CD4-positive, CD25-positive, alpha-beta regulatory T cell (primary cell): ENCODE results near the gene RTN1. TPM values are rescaled to one million over a fixed set of nuclear protein-coding genes. Genes with fewer than 3 reads are reported as not detected.

Experiments
- ATAC-seq, 2 donors: fragments of 150-1000 bp; cut with Tn5 transposase; one replicate each; pipeline ENCODE4 v1.10.0; 2021; ENCODE audit warnings: low read depth in 2 of 2, moderate number of reproducible peaks in 2 of 2, moderate library complexity in 1 of 2
- DNase-seq, 3 donors: peaks; one replicate each; pipeline versions ENCODE4 v3.0.0 to v3.0.0-alpha.2; 2012 to 2022; ENCODE audit warnings: mixed read lengths in 1 of 3
- H3K27ac ChIP-seq: one replicate; pipeline ENCODE4 v1.7.0; 2013; ENCODE audit warnings: mild to moderate bottlenecking, low read length; ENCODE audit not compliant: insufficient read depth, poor library complexity, severe bottlenecking
- H3K27me3 ChIP-seq: one replicate; pipeline ENCODE4 v1.7.0; 2013; ENCODE audit warnings: low read length; ENCODE audit not compliant: control insufficient read depth, insufficient read depth
- H3K36me3 ChIP-seq: one replicate; pipeline ENCODE4 v1.7.0; 2013; ENCODE audit warnings: mild to moderate bottlenecking, low read length, moderate library complexity; ENCODE audit not compliant: control insufficient read depth, insufficient read depth
- H3K4me1 ChIP-seq: 2 replicates; pipeline ENCODE4 v1.7.0; 2013; ENCODE audit warnings: mild to moderate bottlenecking, low read length; ENCODE audit not compliant: insufficient read depth, control insufficient read depth, poor library complexity, severe bottlenecking
- H3K4me3 ChIP-seq: one replicate; pipeline ENCODE4 v1.7.0; 2013; ENCODE audit warnings: low read depth, mild to moderate bottlenecking, low read length, moderate library complexity
- H3K9me3 ChIP-seq, 2 experiments: 1 replicate in 1 of 2; 2 replicates in 1 of 2; pipeline ENCODE4 v1.7.0; 2013; ENCODE audit warnings: low read length in 2 of 2, mild to moderate bottlenecking in 1 of 2, moderate library complexity in 1 of 2; ENCODE audit not compliant: control insufficient read depth in 2 of 2
- H3K27ac Mint-ChIP-seq, 3 donors: one replicate each; pipeline ENCODE4 v1.8.0; 2020 to 2022; ENCODE audit warnings: mild to moderate bottlenecking in 3 of 3, mixed read lengths in 3 of 3, moderate library complexity in 2 of 3
- H3K27me3 Mint-ChIP-seq: one replicate; pipeline ENCODE4 v1.8.0; 2022; ENCODE audit warnings: mild to moderate bottlenecking, mixed read lengths
- H3K36me3 Mint-ChIP-seq: one replicate; pipeline ENCODE4 v1.8.0; 2020; ENCODE audit warnings: mixed read lengths
- H3K4me1 Mint-ChIP-seq, 4 donors: one replicate each; pipeline ENCODE4 v1.8.0; 2020 to 2022; ENCODE audit warnings: mixed read lengths in 4 of 4, mild to moderate bottlenecking in 1 of 4
- H3K4me3 Mint-ChIP-seq, 4 donors: one replicate each; pipeline ENCODE4 v1.8.0; 2020 to 2022; ENCODE audit warnings: mild to moderate bottlenecking in 4 of 4, mixed read lengths in 4 of 4, moderate library complexity in 3 of 4
- H3K9me3 Mint-ChIP-seq, 7 donors: one replicate each; pipeline ENCODE4 v1.8.0; 2020 to 2022; ENCODE audit warnings: mixed read lengths in 7 of 7, mild to moderate bottlenecking in 3 of 7, moderate library complexity in 2 of 7
- polyA plus RNA-seq, 4 donors: library from polyadenylated mRNA; unstranded; fragments of 300-500 nt; fragmentation: Illumina TruSeq; gene quantifications; one replicate each; pipeline ENCODE4 v1.2.3, GENCODE V29; 2021
- total RNA-seq: library from RNA; stranded (reverse); gene quantifications from one replicate; pipeline ENCODE4 v1.2.3, GENCODE V29; 2022

The RTN1 gene
- total RNA-seq: 0.42 TPM
- under 1 TPM in 1 of 4 donors, not detected in 3; 0.17 TPM for polyA plus RNA-seq

GRCh38 chr14:59870277-59871165 lies at the start of gene RTN1:
Gene RTN1, minus strand, starts transcription at chr14:59870776. Its CDS starts 146 bp downstream, at chr14:59870630.
- Histone ChIP-seq H3K27me3 (peaks cover 24% of the 10 kb centered on the region), H3K4me1 (peaks cover 8% of the 10 kb centered on the region), H3K4me3 (no peak within 1 kb of the TSS), H3K36me3 (no peaks in the 10 kb centered on the region), H3K9me3 (no peaks in the 10 kb centered on the region), H3K27ac (no peak within 1 kb of the TSS)
- H3K36me3 Mint-ChIP-seq: no peaks in the 10 kb centered on the region
- peak within 1 kb of the TSS in 3 of 4 donors; percentile 27 to 74 (median 66) for H3K4me3 Mint-ChIP-seq
- H3K9me3 Mint-ChIP-seq: peaks cover 0 to 5% (median 4%) of the 10 kb centered on the region in 7 donors
- peaks cover 71% of the 10 kb centered on the region for H3K27me3 Mint-ChIP-seq
- peaks cover 0 to 6% (median 1%) of the 10 kb centered on the region in 4 donors for H3K4me1 Mint-ChIP-seq
- DNase-seq: peak in 1 of 3 donors; percentile 19
- ATAC-seq: no peak
- H3K27ac Mint-ChIP-seq: no peak within 1 kb of the TSS

GRCh38 chr14:59920378-59920683 lies 49.8 kb upstream of the RTN1 start:
- no peaks in the 10 kb centered on the region for H3K36me3 Mint-ChIP-seq
- H3K27me3 ChIP-seq: peaks cover 21% of the 10 kb centered on the region
- peaks cover 0 to 6% (median 1%) of the 10 kb centered on the region in 4 donors for H3K4me1 Mint-ChIP-seq
- no peak overlapping the region for H3K27ac ChIP-seq
- DNase-seq (no peak), ATAC-seq (no peak)
- no peak overlapping the region for H3K27ac Mint-ChIP-seq
- no peaks in the 10 kb centered on the region for H3K9me3 ChIP-seq
- H3K4me1 ChIP-seq: peaks cover 7% of the 10 kb centered on the region
- no peaks in the 10 kb centered on the region for H3K36me3 ChIP-seq
- H3K27me3 Mint-ChIP-seq: peaks cover 50% of the 10 kb centered on the region
- H3K4me3 Mint-ChIP-seq: peak overlapping the region in 2 of 4 donors; percentile 16 to 61
- H3K4me3 ChIP-seq: no peak overlapping the region
- H3K9me3 Mint-ChIP-seq: peaks cover 0 to 7% (median 0%) of the 10 kb centered on the region in 7 donors

DNA sequence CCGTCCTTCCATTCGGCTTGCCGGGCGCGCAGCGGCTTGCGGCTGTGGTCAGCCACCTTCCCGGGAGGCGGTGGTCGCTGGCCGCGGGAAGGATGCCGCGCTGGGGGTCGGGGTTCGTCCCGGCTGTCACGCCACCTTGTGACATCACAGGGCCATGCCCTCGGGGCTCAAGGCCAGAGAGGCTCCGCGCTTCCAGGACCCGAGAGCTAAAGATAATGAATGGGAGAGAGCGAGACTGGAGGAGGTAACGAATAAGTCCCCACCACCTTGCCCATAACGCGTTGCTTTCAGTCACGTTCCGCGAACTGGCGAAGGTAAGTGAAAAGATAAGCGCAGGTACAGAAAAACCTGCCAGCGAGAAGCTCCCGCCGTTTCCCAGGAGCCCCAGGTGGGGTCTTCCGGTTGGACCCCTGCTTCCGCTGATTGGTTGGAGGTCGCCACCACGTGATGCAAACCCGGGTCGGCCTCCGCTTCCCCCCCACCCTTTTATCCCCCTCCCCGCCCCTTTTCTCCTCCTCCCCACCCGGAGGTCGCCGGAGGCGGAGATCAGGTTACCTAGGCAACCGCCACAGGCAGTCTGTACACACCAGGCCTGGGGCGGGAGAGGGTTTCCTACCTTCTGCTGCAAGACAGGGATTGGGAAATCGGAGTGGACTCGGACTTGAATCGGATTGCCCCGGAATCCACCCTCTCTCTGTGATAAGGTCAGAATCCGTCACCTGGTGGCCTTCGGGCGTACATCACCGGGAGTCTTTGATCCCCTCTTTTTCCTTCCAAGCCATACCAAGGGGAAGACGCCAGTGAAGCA lies 49.2 kb upstream of the RTN1 start, which contains the start of gene LRRC9:
LRRC9 (plus strand) TSS at position 575 of the 808 bp plus-strand sequence.
- DNase-seq: peak in 1 of 3 donors; percentile 7
- peak in 1 of 2 donors; percentile 31 for ATAC-seq
- Histone ChIP-seq H3K4me3 (peak within 1 kb of the TSS; percentile 43), H3K36me3 (no peaks in the 10 kb centered on the region), H3K27me3 (peaks cover 21% of the 10 kb centered on the region), H3K4me1 (peaks cover 7% of the 10 kb centered on the region), H3K27ac (no peak within 1 kb of the TSS), H3K9me3 (no peaks in the 10 kb centered on the region)
- H3K9me3 Mint-ChIP-seq: peaks cover 0 to 7% (median 0%) of the 10 kb centered on the region in 7 donors
- H3K4me1 Mint-ChIP-seq: peaks cover 0 to 6% (median 1%) of the 10 kb centered on the region in 4 donors
- peaks cover 47% of the 10 kb centered on the region for H3K27me3 Mint-ChIP-seq
- H3K36me3 Mint-ChIP-seq: no peaks in the 10 kb centered on the region
- H3K4me3 Mint-ChIP-seq: peak within 1 kb of the TSS in 2 of 4 donors; percentile 69 to 76
- H3K27ac Mint-ChIP-seq: peak within 1 kb of the TSS in 1 of 3 donors; percentile 58

DNA sequence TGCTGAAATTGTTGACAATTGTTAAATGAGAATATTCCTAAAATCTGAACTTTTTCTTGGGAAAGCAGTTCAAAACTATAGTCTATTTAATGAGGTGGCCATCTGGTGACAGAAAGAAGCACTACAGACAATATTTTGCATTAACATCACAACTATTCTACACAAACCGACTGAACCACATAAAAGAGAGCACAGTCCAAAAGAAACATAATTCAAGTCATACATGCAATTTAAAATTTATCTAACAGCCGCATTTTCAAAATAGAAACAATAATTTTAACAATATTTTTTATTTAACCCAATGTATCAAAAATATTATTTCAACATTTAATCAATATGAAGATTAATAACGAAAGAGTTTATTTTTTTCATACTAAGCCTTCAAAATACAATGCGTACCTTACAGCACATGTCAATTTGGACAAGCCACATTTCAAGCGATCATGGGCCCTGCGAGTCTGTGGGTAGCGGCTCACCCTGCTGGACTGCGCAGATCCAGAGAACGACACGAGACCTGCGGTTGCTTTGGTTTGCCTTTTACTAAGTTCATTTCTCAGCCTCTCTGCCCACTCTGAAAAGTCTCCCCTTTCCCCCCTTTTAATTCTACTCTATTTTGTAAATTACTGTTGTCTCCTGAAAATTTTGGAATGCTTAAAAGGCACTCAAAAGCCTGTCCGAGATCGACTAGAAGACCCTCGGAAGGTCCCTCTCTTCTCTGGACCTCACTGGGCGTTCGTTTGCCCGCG lies 48.4 kb upstream of the RTN1 start:
- no peaks in the 10 kb centered on the region for H3K36me3 ChIP-seq
- Mint-ChIP-seq H3K27me3 (peaks cover 47% of the 10 kb centered on the region), H3K4me1 (peaks cover 0 to 6% (median 1%) of the 10 kb centered on the region in 4 donors), H3K27ac (no peak overlapping the region), H3K4me3 (peak overlapping the region in 2 of 4 donors; percentile 69 to 76), H3K36me3 (no peaks in the 10 kb centered on the region), H3K9me3 (peaks cover 0 to 8% (median 0%) of the 10 kb centered on the region in 7 donors)
- peaks cover 7% of the 10 kb centered on the region for H3K4me1 ChIP-seq
- no peak overlapping the region for H3K27ac ChIP-seq
- DNase-seq (peak in 1 of 3 donors; percentile 5), ATAC-seq (no peak)
- peaks cover 21% of the 10 kb centered on the region for H3K27me3 ChIP-seq
- H3K9me3 ChIP-seq: no peaks in the 10 kb centered on the region
- peak overlapping the region; percentile 43 for H3K4me3 ChIP-seq

DNA sequence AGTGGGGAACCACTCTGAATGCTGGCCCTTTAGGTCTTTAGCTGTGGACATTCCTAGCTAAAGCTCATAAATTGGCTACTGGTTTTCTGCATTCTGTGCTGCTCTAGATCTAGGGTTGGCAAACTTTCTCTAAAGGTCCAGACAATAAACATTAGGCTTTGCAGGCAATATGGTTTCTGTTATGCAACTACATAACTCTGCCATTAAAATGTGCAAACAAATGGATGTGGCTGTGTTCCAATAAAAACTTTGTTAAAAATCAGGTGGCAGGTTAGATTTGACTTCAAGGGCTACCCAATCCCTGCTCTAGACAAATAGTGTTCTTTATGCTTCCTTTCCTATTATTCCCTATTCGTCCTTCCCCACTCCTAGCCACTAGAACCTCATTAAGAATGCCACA lies 42.6 kb upstream of the RTN1 start:
- H3K27me3 Mint-ChIP-seq: peaks cover 25% of the 10 kb centered on the region
- Histone ChIP-seq H3K4me1 (no peaks in the 10 kb centered on the region), H3K27me3 (peaks cover 6% of the 10 kb centered on the region), H3K36me3 (no peaks in the 10 kb centered on the region), H3K4me3 (no peak overlapping the region), H3K9me3 (no peaks in the 10 kb centered on the region), H3K27ac (no peak overlapping the region)
- no peak for DNase-seq
- H3K36me3 Mint-ChIP-seq: no peaks in the 10 kb centered on the region
- H3K27ac Mint-ChIP-seq: no peak overlapping the region
- peaks cover 0 to 7% (median 0%) of the 10 kb centered on the region in 7 donors for H3K9me3 Mint-ChIP-seq
- no peak for ATAC-seq
- no peaks in the 10 kb centered on the region for H3K4me1 Mint-ChIP-seq
- no peak overlapping the region for H3K4me3 Mint-ChIP-seq

DNA sequence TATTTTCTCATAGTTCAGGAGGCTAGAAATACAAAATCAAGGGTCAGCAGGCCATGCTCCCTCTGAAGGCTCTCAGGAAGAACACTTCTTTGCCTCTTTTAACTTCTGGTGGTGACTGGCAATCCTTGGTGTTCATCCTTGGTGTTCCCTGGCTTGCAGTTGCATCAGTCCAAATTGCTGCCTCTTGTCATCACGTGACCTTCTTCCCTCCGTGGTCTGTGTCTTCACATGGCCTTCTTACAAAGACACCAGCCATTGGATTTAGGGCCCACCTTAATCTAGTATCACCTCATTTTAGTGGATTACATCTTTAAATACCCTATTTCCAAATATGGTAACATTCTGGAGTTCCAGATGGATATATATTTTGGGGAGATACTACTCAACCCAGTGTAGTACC lies 41.9 kb upstream of the RTN1 start:
- no peaks in the 10 kb centered on the region for H3K4me1 ChIP-seq
- H3K4me1 Mint-ChIP-seq: no peaks in the 10 kb centered on the region
- H3K36me3 Mint-ChIP-seq: no peaks in the 10 kb centered on the region
- H3K9me3 ChIP-seq: no peaks in the 10 kb centered on the region
- H3K9me3 Mint-ChIP-seq: peaks cover 0 to 7% (median 0%) of the 10 kb centered on the region in 7 donors
- H3K27ac Mint-ChIP-seq: no peak overlapping the region
- H3K36me3 ChIP-seq: no peaks in the 10 kb centered on the region
- H3K4me3 ChIP-seq: no peak overlapping the region
- peaks cover 24% of the 10 kb centered on the region for H3K27me3 Mint-ChIP-seq
- ATAC-seq (no peak), DNase-seq (no peak)
- H3K4me3 Mint-ChIP-seq: no peak overlapping the region
- H3K27me3 ChIP-seq: peaks cover 6% of the 10 kb centered on the region
- no peak overlapping the region for H3K27ac ChIP-seq

GRCh38 chr14:59905188-59905587 lies 34.6 kb upstream of the RTN1 start:
- H3K4me1 Mint-ChIP-seq: no peaks in the 10 kb centered on the region
- peaks cover 0 to 1% (median 0%) of the 10 kb centered on the region in 7 donors for H3K9me3 Mint-ChIP-seq
- no peak overlapping the region for H3K4me3 Mint-ChIP-seq
- H3K4me3 ChIP-seq: no peak overlapping the region
- no peaks in the 10 kb centered on the region for H3K27me3 Mint-ChIP-seq
- no peaks in the 10 kb centered on the region for H3K36me3 ChIP-seq
- no peaks in the 10 kb centered on the region for H3K36me3 Mint-ChIP-seq
- H3K27ac Mint-ChIP-seq: no peak overlapping the region
- H3K4me1 ChIP-seq: no peaks in the 10 kb centered on the region
- ATAC-seq: no peak
- no peak for DNase-seq
- no peak overlapping the region for H3K27ac ChIP-seq
- H3K27me3 ChIP-seq: no peaks in the 10 kb centered on the region
- no peaks in the 10 kb centered on the region for H3K9me3 ChIP-seq
